Vagina (tissue), 2 donors: ENCODE results near the gene OR2M4.

ENCODE experiments used
- POLR2A ChIP-seq, 2 donors: fragments of 450-650 bp; IDR thresholded peaks; one replicate each; pipeline ENCODE4 v1.6.1; 2017; ENCODE audit warnings: antibody characterized with exemption in 2 of 2, mild to moderate bottlenecking in 2 of 2, moderate library complexity in 2 of 2
- POLR2AphosphoS5 ChIP-seq, 2 donors: sonication (generic); formaldehyde crosslinking; IDR thresholded peaks; one replicate each; pipeline ENCODE4 v1.9.0; 2017; ENCODE audit warnings: antibody characterized with exemption in 2 of 2, mild to moderate bottlenecking in 2 of 2, low read depth in 1 of 2; ENCODE audit not compliant: insufficient read depth in 1 of 2
- TF ChIP-seq, protein P1 (sequence below), 3 experiments: fragments of 450-650 bp in 2 of 3; fragments of 200-600 bp in 1 of 3; sonication (generic) in 1 of 3; IDR thresholded peaks; one replicate each; pipeline ENCODE4 v1.5.1; 2017 to 2019; ENCODE audit warnings: antibody characterized with exemption in 3 of 3, mild to moderate bottlenecking in 2 of 3, moderate library complexity in 2 of 3

DNA sequence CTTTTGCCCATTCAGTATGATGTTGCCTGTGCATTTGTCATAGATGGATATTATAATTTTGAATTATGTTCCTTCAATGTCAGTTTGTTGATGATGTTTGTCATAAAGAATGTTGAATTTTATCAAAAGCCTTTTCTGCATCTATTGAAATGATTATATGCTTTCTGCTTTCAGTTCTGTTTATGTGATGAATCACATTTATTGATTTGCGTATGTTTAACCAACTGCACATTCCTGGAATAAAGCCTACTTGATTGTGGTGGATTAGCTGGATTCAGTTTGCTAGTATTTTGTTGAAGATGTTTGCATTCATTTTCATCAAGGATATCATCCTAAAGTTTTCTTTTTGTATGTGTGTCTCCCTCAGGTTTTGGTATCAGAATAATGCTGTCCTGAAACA is 5.7 kb upstream of the OR2M4 start:
- TF ChIP-seq, protein P1, sequence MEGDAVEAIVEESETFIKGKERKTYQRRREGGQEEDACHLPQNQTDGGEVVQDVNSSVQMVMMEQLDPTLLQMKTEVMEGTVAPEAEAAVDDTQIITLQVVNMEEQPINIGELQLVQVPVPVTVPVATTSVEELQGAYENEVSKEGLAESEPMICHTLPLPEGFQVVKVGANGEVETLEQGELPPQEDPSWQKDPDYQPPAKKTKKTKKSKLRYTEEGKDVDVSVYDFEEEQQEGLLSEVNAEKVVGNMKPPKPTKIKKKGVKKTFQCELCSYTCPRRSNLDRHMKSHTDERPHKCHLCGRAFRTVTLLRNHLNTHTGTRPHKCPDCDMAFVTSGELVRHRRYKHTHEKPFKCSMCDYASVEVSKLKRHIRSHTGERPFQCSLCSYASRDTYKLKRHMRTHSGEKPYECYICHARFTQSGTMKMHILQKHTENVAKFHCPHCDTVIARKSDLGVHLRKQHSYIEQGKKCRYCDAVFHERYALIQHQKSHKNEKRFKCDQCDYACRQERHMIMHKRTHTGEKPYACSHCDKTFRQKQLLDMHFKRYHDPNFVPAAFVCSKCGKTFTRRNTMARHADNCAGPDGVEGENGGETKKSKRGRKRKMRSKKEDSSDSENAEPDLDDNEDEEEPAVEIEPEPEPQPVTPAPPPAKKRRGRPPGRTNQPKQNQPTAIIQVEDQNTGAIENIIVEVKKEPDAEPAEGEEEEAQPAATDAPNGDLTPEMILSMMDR (IDR thresholded peaks at IDR 0.05), result no peak
- TF ChIP-seq POLR2A (IDR thresholded peaks at IDR 0.05) (no peak), POLR2AphosphoS5 (IDR thresholded peaks at IDR 0.05; ENCODE audit: insufficient read depth in 1 of 2, low read depth in 1 of 2) (no peak)
